Measurements from ENCODE around the gene S100A3.

Gene S100A3

DNA sequence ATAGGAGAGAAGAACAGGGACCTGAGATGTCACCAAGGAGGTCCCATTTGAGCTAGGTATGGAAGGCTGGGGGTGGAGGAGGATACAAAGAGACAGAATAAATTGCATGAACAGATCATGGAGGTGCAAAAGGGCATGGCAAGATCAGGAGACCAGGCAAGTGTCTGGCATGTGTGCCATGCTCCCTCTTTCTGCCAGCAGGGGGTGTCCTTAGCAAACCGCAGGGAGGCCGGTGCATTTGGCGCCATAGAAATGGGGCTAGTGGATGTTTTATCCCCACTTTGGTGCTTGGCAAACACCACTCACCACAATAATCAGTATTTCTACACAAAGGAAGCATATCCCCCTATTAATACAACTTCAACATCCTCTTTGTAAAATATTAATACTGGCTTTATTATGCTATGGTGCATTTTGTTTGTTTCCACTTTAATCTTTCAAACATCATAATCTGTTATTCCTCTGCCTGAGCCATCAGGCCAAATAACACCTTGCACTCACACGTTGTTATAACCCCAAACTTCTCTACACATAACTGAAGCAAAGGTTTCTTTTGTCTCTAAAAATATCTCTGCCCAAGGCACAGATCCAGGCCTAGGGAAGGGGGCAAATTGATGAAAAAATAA, 39.2 kb downstream of the S100A3 start:
- DNase-seq (ENCODE audit: low spot score), result peak; percentile 86

DNA sequence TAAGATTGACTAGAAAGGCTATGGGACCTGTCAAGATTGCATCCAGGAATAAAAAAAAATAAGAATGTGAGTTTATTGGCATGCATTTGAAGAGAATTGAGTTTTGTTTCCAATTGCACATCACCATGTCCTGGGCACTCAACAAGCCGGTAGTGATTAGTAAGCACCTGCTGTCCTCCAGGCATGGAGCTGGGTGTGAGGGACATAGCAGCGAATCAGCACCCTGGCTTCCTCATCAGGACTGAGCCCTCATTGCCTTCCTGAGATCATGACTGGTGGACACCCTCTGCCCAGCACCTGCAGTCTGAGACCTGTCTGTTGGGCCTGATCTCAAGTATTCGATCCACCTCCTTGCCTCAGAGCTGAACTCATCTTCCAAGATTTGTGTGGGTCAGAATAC, 40.0 kb downstream of the S100A3 start:
- DNase-seq (ENCODE audit: low spot score), result no peak

DNA sequence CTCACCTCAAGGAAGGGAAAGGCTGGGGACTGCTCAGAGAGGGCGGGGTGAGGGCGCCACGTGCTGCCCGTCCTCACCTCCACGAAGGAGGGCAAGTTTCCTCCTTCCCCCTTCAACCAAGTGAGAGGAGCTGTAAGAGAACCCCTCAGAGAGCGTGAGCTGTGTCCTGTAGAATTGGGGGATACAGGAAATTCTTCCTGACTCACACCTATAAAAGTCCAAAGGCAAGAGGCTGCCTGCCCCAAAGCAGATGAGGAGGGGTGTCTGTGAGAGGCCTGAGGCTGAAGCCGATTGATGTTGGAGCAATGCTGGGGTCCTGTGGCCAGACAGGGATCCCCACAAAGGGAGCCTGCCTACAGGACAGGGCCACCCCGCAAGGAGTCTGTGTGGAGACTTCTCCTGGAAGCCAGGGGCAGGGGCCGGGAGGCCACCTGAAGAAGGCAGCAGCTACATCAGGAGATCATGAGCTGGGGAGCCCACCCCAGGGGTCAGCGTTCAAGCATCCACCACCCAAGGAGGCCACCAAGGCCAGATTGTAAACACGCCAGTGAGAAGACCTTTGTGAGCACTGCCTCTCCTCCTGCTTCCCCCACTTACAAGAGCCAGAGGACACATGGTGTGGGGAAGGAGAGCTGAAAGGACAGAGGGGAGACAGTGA, 41.0 kb downstream of the S100A3 start:
- DNase-seq (ENCODE audit: low spot score), result no peak

DNA sequence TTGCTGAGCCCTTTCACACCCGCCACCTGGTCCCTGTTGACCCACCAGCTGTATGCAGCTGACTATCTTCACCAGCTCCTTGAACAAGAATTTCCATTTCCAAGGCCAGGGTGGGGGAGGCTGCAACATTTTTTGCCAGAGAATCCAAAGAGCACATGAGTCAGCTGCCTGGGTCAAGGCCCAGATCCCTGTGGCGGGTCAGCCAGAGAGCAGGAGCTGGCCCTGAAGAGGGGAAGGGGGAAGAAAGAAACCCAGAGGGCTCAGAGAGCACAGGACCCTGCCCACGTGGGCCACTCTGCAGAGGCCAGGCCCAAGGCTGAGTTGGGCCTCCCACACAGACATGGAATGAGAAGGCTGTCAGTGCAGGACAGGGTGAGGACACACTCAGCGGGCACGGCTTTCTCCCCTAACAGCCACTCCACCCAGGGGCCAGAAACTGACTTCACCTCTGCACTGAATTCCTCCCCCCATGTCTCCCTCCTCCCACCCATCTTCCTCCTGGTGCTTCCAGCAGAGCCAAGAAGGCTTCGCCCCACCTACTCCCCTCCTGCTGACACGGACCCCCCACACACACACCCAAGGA, 42.1 kb downstream of the S100A3 start:
- no peak for DNase-seq (ENCODE audit: low spot score)

DNA sequence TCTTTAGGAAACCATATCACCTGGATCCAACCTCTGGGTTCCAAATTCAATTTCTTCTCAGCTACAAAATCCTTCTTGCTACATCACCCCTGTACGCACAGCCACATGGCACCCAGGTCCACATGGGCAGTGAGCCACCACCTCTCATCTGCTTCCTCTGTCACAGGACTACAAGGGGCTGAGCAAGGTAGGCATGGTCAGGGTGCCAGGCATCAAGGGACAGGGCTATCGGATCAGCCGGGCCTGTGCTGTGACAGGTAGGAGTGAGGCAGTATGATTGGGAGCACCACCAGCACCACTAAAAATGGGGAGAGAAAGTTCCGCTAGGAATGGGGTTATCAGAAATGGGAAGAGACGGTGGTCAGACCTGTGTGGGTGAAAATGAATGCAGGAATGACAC, 42.7 kb downstream of the S100A3 start:
- DNase-seq (ENCODE audit: low spot score), result no peak

DNA sequence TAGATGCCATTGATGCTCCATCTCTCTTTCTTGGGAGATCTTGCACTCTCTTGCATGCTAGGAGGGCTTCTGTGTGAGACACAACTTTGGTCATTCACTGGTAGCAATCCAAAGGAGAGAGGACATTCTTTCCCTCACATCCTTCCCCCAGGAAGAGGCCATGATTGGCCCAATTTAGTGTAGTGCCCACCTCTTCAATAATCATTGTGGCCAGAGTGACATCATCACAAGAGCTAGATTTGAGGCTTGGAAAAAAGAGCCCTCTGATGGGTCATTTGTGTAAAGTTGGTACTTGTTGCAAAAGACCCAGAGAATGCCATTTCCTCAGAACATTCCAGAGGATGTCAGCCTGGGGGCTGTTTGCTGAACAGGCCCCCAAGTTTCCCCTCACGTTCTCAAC, 43.5 kb downstream of the S100A3 start:
- DNase-seq (ENCODE audit: low spot score), result no peak

DNA sequence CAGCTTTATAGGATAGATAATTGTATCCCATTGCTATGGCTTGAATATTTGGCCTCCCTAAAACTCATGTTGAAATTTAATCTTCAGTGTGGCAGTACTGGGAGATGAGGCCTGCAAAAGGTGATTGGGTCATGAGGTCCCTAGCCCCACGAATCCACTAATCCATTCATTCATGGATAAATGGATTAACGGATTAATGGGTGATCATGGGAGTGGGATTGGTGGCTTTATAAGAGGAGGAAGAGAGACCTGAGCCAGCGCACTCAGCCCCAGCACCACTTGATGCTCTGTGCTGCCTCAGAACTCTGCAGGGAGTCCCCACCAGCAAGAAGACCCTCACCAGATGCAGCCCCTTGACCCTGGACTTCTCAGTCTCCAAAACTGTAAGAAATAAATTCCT, 45.3 kb downstream of the S100A3 start:
- DNase-seq (ENCODE audit: low spot score), result no peak

DNA sequence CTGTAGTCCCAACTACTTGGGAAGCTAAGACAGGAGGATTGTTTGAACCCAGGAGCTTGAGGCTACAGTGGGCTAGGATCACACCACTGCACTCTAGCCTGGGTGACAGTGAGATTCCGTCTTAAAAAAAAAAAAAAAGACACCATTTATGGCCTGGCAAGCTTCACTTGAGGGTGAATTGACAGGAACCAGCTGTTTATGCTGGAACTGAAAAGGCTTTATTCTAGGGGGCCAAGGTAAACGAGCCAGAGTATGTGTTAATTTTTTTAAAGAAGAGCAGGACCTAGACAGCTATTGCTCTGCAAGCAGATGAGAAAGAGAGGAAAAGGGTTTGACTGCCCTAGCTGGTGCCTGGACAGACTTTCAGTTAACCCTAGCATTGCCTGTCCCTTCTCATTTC, 50.3 kb downstream of the S100A3 start:
- no peak for DNase-seq (ENCODE audit: low spot score)
